ENCODE data around the gene MACROD2.

DNA sequence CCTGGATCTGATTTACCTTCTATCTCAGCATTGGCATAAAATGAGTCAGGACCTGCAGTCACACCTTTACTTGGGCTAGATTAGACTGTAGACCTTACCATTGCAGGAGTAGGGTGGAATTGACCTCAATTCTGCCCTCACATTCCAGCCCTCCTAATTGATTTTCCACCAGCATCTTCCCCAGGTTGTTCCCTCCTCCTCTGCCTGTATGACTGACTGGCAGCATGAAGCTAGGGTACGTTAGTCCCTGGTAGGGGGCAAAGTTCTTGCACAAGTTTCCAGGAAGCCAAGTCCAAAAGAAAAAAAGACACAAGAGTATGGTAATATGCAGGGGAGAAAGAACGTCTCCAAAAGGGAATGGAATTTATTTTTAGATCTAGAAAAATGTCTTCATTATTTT, 567.7 kb downstream of the MACROD2 start:
- TF ChIP-seq, protein P1, sequence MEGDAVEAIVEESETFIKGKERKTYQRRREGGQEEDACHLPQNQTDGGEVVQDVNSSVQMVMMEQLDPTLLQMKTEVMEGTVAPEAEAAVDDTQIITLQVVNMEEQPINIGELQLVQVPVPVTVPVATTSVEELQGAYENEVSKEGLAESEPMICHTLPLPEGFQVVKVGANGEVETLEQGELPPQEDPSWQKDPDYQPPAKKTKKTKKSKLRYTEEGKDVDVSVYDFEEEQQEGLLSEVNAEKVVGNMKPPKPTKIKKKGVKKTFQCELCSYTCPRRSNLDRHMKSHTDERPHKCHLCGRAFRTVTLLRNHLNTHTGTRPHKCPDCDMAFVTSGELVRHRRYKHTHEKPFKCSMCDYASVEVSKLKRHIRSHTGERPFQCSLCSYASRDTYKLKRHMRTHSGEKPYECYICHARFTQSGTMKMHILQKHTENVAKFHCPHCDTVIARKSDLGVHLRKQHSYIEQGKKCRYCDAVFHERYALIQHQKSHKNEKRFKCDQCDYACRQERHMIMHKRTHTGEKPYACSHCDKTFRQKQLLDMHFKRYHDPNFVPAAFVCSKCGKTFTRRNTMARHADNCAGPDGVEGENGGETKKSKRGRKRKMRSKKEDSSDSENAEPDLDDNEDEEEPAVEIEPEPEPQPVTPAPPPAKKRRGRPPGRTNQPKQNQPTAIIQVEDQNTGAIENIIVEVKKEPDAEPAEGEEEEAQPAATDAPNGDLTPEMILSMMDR (IDR thresholded peaks at IDR 0.05): no peak
- TF ChIP-seq EP300 (IDR thresholded peaks at IDR 0.05): no peak
- no peak for TF ChIP-seq POLR2A (IDR thresholded peaks at IDR 0.05)

All from tibial nerve (tissue), 4 donors.